ENCODE results near the gene IRX4.

IRX4 gene

GRCh38 chr5:1912951-1913565, 30.3 kb upstream of the IRX4 start:
- DNase-seq = no peak

- no peak for DNase-seq
Observed at GRCh38 chr5:1911773-1912235, 29.1 kb upstream of the IRX4 start.

GRCh38 chr5:1910861-1911772, 28.4 kb upstream of the IRX4 start:
- no peak for DNase-seq

- no peak for DNase-seq
Observed at GRCh38 chr5:1910081-1910760, 27.5 kb upstream of the IRX4 start.

GRCh38 chr5:1909346-1909985, 26.7 kb upstream of the IRX4 start:
- no peak for DNase-seq

GRCh38 chr5:1908931-1909330, 26.2 kb upstream of the IRX4 start:
- DNase-seq = no peak

GRCh38 chr5:1907616-1908015, 24.9 kb upstream of the IRX4 start:
- DNase-seq = no peak

- no peak for DNase-seq
Observed at GRCh38 chr5:1905108-1905507, 22.4 kb upstream of the IRX4 start.

- no peak for DNase-seq
Observed at GRCh38 chr5:1901983-1902382, 19.3 kb upstream of the IRX4 start.

GRCh38 chr5:1901061-1901460, 18.3 kb upstream of the IRX4 start:
- no peak for DNase-seq

GRCh38 chr5:1899201-1899600, 16.5 kb upstream of the IRX4 start:
- no peak for DNase-seq

- DNase-seq = no peak
Observed at GRCh38 chr5:1897816-1898450, 15.2 kb upstream of the IRX4 start.

- DNase-seq = no peak
Observed at GRCh38 chr5:1897386-1897785, 14.7 kb upstream of the IRX4 start.

- DNase-seq = no peak
Observed at GRCh38 chr5:1896602-1897376, 14.1 kb upstream of the IRX4 start.

GRCh38 chr5:1895739-1896420, 13.2 kb upstream of the IRX4 start:
- no peak for DNase-seq

GRCh38 chr5:1894243-1894642, 11.5 kb upstream of the IRX4 start:
- DNase-seq = no peak

GRCh38 chr5:1893754-1894153, 11.0 kb upstream of the IRX4 start:
- no peak for DNase-seq

GRCh38 chr5:1892685-1893445, 10.1 kb upstream of the IRX4 start:
- DNase-seq = no peak

GRCh38 chr5:1892211-1892610, 9.5 kb upstream of the IRX4 start:
- no peak for DNase-seq

- no peak for DNase-seq
Observed at GRCh38 chr5:1891391-1891790, 8.7 kb upstream of the IRX4 start.

GRCh38 chr5:1890296-1890695, 7.6 kb upstream of the IRX4 start:
- no peak for DNase-seq
